Ishikawa (cell line): ENCODE results near the gene CDH24.

Experiments used
- CEBPB ChIP-seq: IDR thresholded peaks from 2 replicates; pipeline ENCODE4 v1.6.1; 2012
- CREB1 ChIP-seq: IDR thresholded peaks from 2 replicates; pipeline ENCODE4 v1.6.1; 2012; ENCODE audit warnings: low read depth
- EGR1 ChIP-seq: IDR thresholded peaks from 2 replicates; pipeline ENCODE4 v1.6.1; 2012
- EP300 ChIP-seq: IDR thresholded peaks from 2 replicates; pipeline ENCODE4 v1.6.1; 2012; ENCODE audit warnings: borderline replicate concordance
- FOXM1 ChIP-seq: IDR thresholded peaks from 2 replicates; pipeline ENCODE4 v1.6.1; 2012; ENCODE audit warnings: low read depth, borderline replicate concordance
- NFIC ChIP-seq: IDR thresholded peaks from 2 replicates; pipeline ENCODE4 v1.6.1; 2012
- RAD21 ChIP-seq: IDR thresholded peaks from 2 replicates; pipeline ENCODE4 v1.6.1; 2012; ENCODE audit warnings: low read depth
- TAF1 ChIP-seq: IDR thresholded peaks from 2 replicates; pipeline ENCODE4 v1.6.1; 2012; ENCODE audit warnings: low read depth, mild to moderate bottlenecking
- TCF12 ChIP-seq: IDR thresholded peaks from 2 replicates; pipeline ENCODE4 v1.6.1; 2012; ENCODE audit warnings: low read depth
- TEAD4 ChIP-seq: IDR thresholded peaks from 2 replicates; pipeline ENCODE4 v1.6.1; 2012
- YY1 ChIP-seq: IDR thresholded peaks from 2 replicates; pipeline ENCODE4 v1.6.1; 2012; ENCODE audit warnings: low read depth
- ZBTB7A ChIP-seq: IDR thresholded peaks from 2 replicates; pipeline ENCODE4 v1.6.1; 2012; ENCODE audit warnings: low read depth
- TF ChIP-seq, protein P1 (sequence below): IDR thresholded peaks from 2 replicates; pipeline ENCODE4 v1.6.1; 2012; ENCODE audit warnings: low read depth, mild to moderate bottlenecking
- TF ChIP-seq, protein P2 (sequence below): IDR thresholded peaks from 2 replicates; pipeline ENCODE4 v1.6.1; 2012
- TF ChIP-seq, protein P3 (sequence below): IDR thresholded peaks from 2 replicates; pipeline ENCODE4 v1.6.1; 2012

CDH24 gene

DNA sequence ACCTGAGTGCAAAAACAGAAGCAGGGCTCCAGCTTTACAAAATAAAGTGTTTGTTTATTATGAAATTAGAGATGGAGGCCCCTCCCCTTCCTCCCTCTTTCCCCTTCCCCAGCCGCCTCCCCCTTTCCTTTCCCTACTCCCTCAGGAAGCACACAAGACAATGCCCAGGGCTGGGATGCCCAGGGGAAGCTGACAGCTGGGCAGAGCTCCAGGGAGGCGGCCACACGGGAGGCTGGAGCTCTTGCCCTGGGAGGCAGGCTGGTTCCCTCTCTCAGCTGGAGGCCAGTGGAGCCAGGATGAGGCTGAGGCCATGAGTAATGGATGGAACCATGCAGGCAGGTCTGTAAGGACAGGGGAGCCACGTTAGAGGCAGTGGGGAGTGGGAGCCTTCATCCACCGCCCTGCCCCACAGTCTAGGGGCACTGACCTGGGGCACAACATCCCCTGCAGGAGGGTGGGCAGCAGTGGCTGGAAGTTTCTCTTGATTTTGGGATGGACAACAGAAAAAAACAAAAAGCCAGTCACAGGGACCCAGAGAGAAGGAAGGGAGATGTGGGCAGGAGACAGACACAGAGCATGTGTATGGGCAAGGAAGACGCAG is 10.2 kb downstream of the CDH24 start:
- no peak for TF ChIP-seq TCF12
- TF ChIP-seq TAF1 = no peak
- no peak for TF ChIP-seq ZBTB7A
- no peak for TF ChIP-seq EGR1
- no peak for TF ChIP-seq FOXM1
- no peak for TF ChIP-seq CREB1
- TF ChIP-seq NFIC = no peak
- TF ChIP-seq, protein P1, sequence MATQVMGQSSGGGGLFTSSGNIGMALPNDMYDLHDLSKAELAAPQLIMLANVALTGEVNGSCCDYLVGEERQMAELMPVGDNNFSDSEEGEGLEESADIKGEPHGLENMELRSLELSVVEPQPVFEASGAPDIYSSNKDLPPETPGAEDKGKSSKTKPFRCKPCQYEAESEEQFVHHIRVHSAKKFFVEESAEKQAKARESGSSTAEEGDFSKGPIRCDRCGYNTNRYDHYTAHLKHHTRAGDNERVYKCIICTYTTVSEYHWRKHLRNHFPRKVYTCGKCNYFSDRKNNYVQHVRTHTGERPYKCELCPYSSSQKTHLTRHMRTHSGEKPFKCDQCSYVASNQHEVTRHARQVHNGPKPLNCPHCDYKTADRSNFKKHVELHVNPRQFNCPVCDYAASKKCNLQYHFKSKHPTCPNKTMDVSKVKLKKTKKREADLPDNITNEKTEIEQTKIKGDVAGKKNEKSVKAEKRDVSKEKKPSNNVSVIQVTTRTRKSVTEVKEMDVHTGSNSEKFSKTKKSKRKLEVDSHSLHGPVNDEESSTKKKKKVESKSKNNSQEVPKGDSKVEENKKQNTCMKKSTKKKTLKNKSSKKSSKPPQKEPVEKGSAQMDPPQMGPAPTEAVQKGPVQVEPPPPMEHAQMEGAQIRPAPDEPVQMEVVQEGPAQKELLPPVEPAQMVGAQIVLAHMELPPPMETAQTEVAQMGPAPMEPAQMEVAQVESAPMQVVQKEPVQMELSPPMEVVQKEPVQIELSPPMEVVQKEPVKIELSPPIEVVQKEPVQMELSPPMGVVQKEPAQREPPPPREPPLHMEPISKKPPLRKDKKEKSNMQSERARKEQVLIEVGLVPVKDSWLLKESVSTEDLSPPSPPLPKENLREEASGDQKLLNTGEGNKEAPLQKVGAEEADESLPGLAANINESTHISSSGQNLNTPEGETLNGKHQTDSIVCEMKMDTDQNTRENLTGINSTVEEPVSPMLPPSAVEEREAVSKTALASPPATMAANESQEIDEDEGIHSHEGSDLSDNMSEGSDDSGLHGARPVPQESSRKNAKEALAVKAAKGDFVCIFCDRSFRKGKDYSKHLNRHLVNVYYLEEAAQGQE = no peak
- TF ChIP-seq, protein P2, sequence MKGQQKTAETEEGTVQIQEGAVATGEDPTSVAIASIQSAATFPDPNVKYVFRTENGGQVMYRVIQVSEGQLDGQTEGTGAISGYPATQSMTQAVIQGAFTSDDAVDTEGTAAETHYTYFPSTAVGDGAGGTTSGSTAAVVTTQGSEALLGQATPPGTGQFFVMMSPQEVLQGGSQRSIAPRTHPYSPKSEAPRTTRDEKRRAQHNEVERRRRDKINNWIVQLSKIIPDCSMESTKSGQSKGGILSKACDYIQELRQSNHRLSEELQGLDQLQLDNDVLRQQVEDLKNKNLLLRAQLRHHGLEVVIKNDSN = no peak

DNA sequence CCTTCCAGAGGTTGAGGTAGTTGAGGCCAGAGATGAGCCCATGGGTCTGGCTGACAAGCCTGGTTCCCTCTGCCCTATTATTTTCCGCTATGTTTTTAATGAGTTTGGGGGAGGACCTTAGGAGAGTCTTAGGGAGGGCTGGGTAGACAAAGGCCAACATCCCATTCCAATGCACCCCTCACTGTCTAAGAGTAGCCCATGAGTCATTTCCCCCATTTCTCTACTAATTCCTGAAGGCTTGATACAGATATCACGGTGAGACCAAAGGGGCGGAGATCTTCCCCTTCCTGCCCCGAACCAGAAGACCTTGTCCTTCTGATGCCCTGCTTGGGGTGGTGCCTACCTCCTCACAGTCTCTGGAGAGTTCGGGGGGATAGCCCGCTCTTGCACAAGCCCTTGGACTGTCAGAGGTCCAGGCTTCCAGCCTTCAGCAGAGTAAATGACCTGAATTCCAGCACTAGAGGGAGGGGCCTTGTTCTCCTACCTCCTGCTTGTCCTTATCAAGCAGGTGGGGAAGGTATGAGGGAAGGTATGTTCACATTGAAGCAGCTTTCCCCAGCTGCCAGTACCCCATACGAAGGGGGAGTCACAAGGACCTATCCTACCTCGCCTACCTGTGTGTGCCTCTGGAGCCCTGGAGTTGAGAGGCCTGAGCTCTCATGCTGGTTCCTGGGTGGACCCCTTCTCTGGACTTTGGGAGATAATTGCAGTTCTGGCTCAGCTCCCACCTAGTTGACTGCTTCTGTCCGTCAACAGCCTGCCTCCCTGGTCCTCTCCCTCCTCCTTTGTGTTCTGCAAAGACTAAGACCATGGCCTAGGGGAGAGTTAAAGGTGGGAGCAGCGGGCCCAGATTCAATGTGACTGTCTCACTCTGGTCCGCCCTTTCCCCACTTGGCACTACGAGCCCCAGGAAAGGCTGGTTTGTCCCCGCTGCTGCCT is 11.6 kb downstream of the CDH24 start:
- no peak for TF ChIP-seq CEBPB
- TF ChIP-seq NFIC = no peak
- TF ChIP-seq, protein P2 = no peak
- TF ChIP-seq, protein P3, sequence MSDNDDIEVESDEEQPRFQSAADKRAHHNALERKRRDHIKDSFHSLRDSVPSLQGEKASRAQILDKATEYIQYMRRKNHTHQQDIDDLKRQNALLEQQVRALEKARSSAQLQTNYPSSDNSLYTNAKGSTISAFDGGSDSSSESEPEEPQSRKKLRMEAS = no peak

DNA sequence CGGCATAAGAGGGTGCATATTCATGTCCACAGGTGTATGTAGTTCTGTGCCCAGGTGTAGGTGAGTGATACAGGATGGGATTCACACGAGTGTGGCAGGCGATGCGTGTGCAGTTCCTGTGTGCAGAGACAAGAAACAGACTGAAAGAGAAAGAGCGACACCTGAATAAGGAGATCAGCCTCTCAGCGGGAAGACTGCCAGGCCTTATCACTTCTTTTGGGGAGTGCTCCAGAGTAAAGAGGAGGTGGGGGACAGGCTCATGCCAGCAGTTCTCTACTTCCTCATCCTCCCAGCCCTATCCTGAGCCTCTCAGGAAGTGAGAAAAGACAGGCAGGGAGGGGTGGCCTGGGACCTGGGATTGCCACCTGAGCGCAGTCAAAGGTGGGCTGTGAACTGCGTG is 12.5 kb downstream of the CDH24 start:
- no peak for TF ChIP-seq CREB1
- TF ChIP-seq FOXM1 = no peak
- no peak for TF ChIP-seq EGR1
- TF ChIP-seq ZBTB7A = no peak
- TF ChIP-seq, protein P1 = no peak
- TF ChIP-seq, protein P2 = no peak
- no peak for TF ChIP-seq RAD21
- TF ChIP-seq, protein P3 = no peak
- TF ChIP-seq NFIC = no peak
- no peak for TF ChIP-seq YY1
- TF ChIP-seq CEBPB = no peak
- no peak for TF ChIP-seq TEAD4
- no peak for TF ChIP-seq TCF12
- TF ChIP-seq EP300 = no peak
- TF ChIP-seq TAF1 = no peak

DNA sequence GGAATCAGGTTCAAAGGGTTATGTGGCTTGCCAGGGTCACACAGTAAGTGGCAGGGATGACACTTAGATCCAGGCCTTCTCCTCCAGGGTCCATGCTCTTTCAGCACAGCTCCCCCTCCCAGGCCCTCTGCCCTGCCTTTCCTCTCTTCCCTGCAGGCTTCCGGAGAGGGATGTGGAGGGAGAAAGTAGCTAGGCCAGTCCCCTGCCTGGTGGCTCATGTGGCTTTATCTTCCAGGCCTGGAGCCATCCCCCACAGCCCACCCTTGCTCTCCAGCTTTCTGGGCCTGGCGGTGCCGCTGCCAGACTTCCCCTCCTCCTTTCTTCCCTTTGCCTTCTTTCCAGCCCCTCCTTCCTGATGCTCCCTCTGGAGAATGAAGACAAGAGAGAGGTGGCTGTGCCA is 13.6 kb downstream of the CDH24 start:
- TF ChIP-seq TEAD4 (no peak), YY1 (no peak), NFIC (no peak), FOXM1 (no peak), EGR1 (no peak), EP300 (no peak), ZBTB7A (no peak), TCF12 (no peak), CEBPB (no peak), CREB1 (no peak), RAD21 (no peak), TAF1 (no peak)
- TF ChIP-seq, protein P1 = no peak
- TF ChIP-seq, protein P3 = no peak
- TF ChIP-seq, protein P2 = no peak
